Measurements from ENCODE around the gene PASK.

- TF ChIP-seq CTCF (IDR thresholded peaks at IDR 0.05), result no peak
- TF ChIP-seq EZH2 (IDR thresholded peaks at IDR 0.05; ENCODE audit: borderline replicate concordance, insufficient read depth, low read depth, low read length, poor library complexity, severe bottlenecking), result no peak
Measured at GRCh38 chr2:241189856-241190201, 40.6 kb upstream of the PASK start.

Data from B cell (primary cell).